NT2/D1 (cell line): ENCODE measurements around the gene PLBD1.

ENCODE experiments used
- DNase-seq: peaks from one replicate; pipeline ENCODE4 v3.0.0-alpha.2; 2011; ENCODE audit warnings: low read depth, low spot score
- H3K27me3 ChIP-seq: 2 replicates; pipeline ENCODE4 v1.6.0; 2011; ENCODE audit warnings: mild to moderate bottlenecking; ENCODE audit not compliant: insufficient read length, insufficient read depth
- H3K36me3 ChIP-seq: 2 replicates; pipeline ENCODE4 v1.6.1; 2011; ENCODE audit warnings: mild to moderate bottlenecking, low read length, mixed read lengths; ENCODE audit not compliant: insufficient read depth, insufficient read length
- H3K4me1 ChIP-seq: 2 replicates; pipeline ENCODE4 v1.5.1; 2011; ENCODE audit not compliant: insufficient read depth, insufficient read length
- H3K4me3 ChIP-seq: 2 replicates; pipeline ENCODE4 v1.5.1; 2011; ENCODE audit warnings: low read depth; ENCODE audit not compliant: insufficient read length
- H3K9ac ChIP-seq: 2 replicates; pipeline ENCODE4 v1.6.0; 2011; ENCODE audit warnings: low read depth; ENCODE audit not compliant: insufficient read length
- H3K9me3 ChIP-seq: 2 replicates; pipeline ENCODE4 v1.5.1; 2011; ENCODE audit warnings: mild to moderate bottlenecking, low read length; ENCODE audit not compliant: insufficient read depth
- SUZ12 ChIP-seq: IDR thresholded peaks from 2 replicates; pipeline ENCODE4 v1.6.1; 2011; ENCODE audit not compliant: insufficient read length, insufficient read depth; ENCODE audit errors: extremely low read depth
- YY1 ChIP-seq: IDR thresholded peaks from 2 replicates; pipeline ENCODE4 v1.6.1; 2011; ENCODE audit not compliant: insufficient read length, insufficient read depth
- ZNF274 ChIP-seq: IDR thresholded peaks from 2 replicates; pipeline ENCODE4 v1.6.1; 2011; ENCODE audit warnings: mild to moderate bottlenecking, low read depth, low read length

Gene PLBD1

DNA sequence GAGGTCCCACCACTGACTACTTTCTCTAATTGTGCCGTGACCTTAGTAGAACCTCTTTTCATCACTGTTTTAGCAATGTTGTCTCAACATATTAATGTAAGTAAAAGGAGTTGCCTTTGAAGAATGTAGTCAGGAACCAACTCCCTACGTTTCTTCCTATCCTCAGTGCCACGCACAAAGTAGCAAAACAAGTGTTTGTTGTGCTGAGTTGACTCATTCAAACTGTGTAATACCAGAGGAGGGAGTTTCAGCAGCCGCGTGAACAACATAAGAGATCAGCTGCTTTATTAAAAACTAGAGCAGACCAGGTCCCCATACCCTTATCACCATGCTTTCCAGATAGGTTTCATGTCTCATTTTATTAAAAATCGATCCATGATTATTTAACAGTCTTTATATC lies 19.1 kb downstream of the PLBD1 start:
- no peak overlapping the region for H3K9ac ChIP-seq
- no peak for DNase-seq
- H3K4me3 ChIP-seq: no peak overlapping the region
- TF ChIP-seq SUZ12 (no peak), ZNF274 (no peak), YY1 (no peak)
- H3K27me3 ChIP-seq: no peaks in the 10 kb centered on the region
- no peaks in the 10 kb centered on the region for H3K36me3 ChIP-seq
- H3K4me1 ChIP-seq: no peaks in the 10 kb centered on the region
- no peaks in the 10 kb centered on the region for H3K9me3 ChIP-seq

- Histone ChIP-seq H3K27me3 (no peaks in the 10 kb centered on the region), H3K4me1 (no peaks in the 10 kb centered on the region), H3K9ac (no peak overlapping the region), H3K9me3 (no peaks in the 10 kb centered on the region), H3K4me3 (no peak overlapping the region), H3K36me3 (no peaks in the 10 kb centered on the region)
- no peak for DNase-seq
- TF ChIP-seq SUZ12: no peak
- no peak for TF ChIP-seq ZNF274
- no peak for TF ChIP-seq YY1
Measured at GRCh38 chr12:14547571-14547970, 20.1 kb downstream of the PLBD1 start.

DNA sequence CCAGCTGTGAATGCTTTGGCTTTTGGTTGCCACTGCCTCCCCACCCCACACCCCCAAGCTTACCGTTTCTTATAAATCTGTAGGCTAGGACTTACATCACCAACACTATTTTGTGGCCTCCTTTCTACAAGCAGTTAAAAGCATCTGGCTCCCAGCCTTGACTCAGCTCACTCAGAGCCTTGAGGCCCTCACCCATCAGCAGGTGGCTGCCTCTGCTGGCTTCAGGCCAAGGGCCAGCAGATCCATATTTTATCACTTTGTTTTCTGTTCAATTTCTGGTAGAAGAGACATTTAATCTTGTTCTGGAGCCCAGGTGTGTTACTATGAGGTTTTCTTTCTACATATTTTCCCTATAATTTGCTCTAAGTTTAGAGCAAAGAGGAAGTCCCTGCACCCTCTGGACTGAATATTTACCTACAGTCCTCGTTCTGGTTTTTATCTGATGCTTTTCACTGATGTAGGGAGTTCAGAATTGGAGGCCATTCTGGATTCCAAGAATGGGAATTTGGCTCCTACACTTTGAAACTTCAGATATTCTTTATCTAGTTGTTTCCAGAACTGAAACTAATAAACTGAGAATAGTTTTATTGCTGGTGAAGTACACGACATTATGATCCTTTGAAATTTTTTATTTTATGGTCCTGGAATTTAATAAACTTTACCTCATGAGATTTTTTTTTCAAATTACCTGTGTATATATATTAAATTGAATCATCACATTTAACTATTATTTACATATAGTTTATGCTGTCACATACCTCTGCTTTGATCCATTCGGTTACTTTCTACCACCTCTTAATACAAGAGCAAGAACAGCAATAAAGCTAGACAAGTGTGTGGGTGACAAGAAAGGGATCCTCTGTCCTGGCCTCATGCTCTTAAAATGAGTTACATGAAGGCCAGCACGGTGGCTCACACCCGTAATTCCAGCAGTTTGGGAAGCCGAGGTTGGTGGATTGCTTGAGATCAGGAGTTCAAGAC lies 22.2 kb downstream of the PLBD1 start:
- H3K27me3 ChIP-seq: no peaks in the 10 kb centered on the region

GRCh38 chr12:14540801-14541462 lies 26.8 kb downstream of the PLBD1 start:
- Histone ChIP-seq H3K27me3 (no peaks in the 10 kb centered on the region), H3K9me3 (no peaks in the 10 kb centered on the region), H3K36me3 (peaks cover 5% of the 10 kb centered on the region), H3K4me1 (no peaks in the 10 kb centered on the region), H3K4me3 (no peak overlapping the region), H3K9ac (no peak overlapping the region)
- TF ChIP-seq SUZ12: no peak
- TF ChIP-seq YY1: no peak
- no peak for TF ChIP-seq ZNF274
- DNase-seq: no peak

More for the DNA sequence above, 22.2 kb downstream of the PLBD1 start:
- no peak for DNase-seq
- no peaks in the 10 kb centered on the region for H3K4me1 ChIP-seq
- H3K36me3 ChIP-seq: no peaks in the 10 kb centered on the region
- TF ChIP-seq YY1: no peak
- no peak for TF ChIP-seq ZNF274
- TF ChIP-seq SUZ12: no peak
- no peak overlapping the region for H3K9ac ChIP-seq
- H3K4me3 ChIP-seq: no peak overlapping the region
- H3K9me3 ChIP-seq: no peaks in the 10 kb centered on the region

DNA sequence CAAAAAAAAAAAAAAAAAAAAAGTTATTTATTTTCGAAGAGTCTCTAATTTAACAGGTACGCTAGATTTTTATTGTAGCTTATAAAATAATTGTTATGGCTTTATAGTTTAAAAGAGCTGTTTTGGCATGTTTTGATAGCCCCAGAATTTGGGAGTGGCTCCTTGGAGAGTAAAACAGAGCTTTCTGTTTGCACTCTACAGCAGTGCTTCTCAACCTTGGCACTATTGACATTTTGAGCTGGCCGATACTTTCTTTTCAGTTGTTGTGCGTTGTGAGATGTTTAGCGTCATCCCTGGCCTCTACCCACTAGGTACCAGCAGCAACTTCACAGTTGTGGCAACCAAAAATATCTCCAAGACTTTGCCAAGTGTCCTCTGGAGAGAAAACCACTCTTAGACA lies 30.6 kb downstream of the PLBD1 start:
- Histone ChIP-seq H3K4me3 (no peak overlapping the region), H3K9me3 (no peaks in the 10 kb centered on the region), H3K36me3 (peaks cover 5% of the 10 kb centered on the region), H3K27me3 (no peaks in the 10 kb centered on the region), H3K4me1 (no peaks in the 10 kb centered on the region), H3K9ac (no peak overlapping the region)
- TF ChIP-seq YY1 (no peak), ZNF274 (no peak), SUZ12 (no peak)
- no peak for DNase-seq

DNA sequence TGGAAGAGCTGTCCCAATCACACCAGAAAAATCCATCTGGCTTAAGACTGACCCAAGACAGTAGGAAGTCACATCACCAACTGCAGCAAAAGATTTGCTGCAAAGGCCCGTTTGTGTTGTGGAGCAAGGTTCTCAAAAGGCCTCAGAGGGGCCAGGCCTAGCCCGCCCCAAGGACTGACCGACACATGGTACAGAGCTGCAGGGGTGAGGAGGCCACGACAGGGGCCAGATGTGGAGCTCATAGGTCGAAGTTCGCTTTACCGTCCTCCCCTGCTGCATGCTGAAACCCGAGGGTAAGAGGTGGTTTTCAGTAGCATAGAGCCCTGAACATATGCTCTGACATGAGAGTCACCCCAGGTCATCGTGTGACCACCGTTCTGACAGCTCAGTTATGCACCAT lies 35.5 kb downstream of the PLBD1 start:
- Histone ChIP-seq H3K27me3 (no peaks in the 10 kb centered on the region), H3K4me3 (no peak overlapping the region), H3K9ac (no peak overlapping the region), H3K4me1 (no peaks in the 10 kb centered on the region), H3K9me3 (no peaks in the 10 kb centered on the region), H3K36me3 (peaks cover 5% of the 10 kb centered on the region)
- TF ChIP-seq ZNF274 (no peak), SUZ12 (no peak), YY1 (no peak)
- no peak for DNase-seq

DNA sequence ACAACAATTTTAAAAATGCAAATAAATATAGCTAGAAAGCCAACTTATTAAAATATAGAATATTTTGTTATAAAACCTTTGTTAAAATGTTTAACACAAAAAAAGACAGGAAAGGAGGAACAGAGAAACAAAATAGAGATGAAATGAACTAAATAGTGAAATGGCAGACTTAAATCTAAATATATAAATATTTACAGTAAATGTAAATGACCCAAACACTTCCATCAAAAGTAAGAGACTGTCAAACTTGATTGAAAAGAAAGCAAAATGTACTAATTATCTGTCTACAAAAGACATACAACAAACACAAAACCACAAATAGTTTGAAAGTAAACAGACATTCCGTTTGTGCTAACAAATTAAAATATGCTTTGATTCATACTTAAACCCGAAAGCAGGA lies 41.7 kb downstream of the PLBD1 start:
- TF ChIP-seq SUZ12 (no peak), YY1 (no peak), ZNF274 (no peak)
- Histone ChIP-seq H3K36me3 (no peaks in the 10 kb centered on the region), H3K4me1 (no peaks in the 10 kb centered on the region), H3K27me3 (no peaks in the 10 kb centered on the region), H3K4me3 (no peak overlapping the region), H3K9ac (no peak overlapping the region), H3K9me3 (0 out of 2 replicates have a peak, but pooled peaks cover 16% of the 10 kb centered on the region)
- no peak for DNase-seq
